Liver (tissue), 3 donors: ENCODE results near the gene KIF1A.

Experiments
- SP1 ChIP-seq: IDR thresholded peaks from 2 replicates; pipeline ENCODE4 v1.6.1; 2018; ENCODE audit warnings: antibody characterized with exemption, mild to moderate bottlenecking
- TF ChIP-seq, protein P1 (sequence below): fragments of 150-350 bp; IDR thresholded peaks from 2 replicates; pipeline ENCODE4 v1.5.1; 2017; ENCODE audit warnings: improper control_type of control experiment, low read depth, low read length; ENCODE audit not compliant: missing input control
- donor health status: healthy.
- donor health status: healthy.

DNA sequence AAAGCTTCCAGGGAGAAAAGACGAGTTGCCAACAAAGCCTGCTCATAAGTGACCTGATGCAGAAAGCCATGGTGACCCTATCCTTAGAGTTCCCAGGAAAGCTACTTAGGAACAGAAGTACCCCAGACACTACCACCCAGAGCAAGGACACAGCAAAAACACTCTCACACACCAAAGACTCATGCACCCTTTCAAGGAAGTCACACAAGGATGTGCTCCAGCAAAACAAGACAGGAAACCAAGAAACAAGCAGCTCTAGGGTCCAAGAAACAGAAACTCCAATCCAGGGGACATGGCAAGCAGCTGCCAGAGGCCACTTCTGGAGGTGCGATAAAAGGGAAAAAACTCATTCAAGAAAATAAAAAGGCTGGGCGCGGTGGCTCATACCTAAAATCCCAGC, 5.7 kb downstream of the KIF1A start:
- TF ChIP-seq, protein P1, sequence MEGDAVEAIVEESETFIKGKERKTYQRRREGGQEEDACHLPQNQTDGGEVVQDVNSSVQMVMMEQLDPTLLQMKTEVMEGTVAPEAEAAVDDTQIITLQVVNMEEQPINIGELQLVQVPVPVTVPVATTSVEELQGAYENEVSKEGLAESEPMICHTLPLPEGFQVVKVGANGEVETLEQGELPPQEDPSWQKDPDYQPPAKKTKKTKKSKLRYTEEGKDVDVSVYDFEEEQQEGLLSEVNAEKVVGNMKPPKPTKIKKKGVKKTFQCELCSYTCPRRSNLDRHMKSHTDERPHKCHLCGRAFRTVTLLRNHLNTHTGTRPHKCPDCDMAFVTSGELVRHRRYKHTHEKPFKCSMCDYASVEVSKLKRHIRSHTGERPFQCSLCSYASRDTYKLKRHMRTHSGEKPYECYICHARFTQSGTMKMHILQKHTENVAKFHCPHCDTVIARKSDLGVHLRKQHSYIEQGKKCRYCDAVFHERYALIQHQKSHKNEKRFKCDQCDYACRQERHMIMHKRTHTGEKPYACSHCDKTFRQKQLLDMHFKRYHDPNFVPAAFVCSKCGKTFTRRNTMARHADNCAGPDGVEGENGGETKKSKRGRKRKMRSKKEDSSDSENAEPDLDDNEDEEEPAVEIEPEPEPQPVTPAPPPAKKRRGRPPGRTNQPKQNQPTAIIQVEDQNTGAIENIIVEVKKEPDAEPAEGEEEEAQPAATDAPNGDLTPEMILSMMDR = no peak
- TF ChIP-seq SP1 = no peak
